GM12801 (cell line): ENCODE results near the gene CIAO2B.

Experiments used
- TF ChIP-seq, protein P1 (sequence below): IDR thresholded peaks from one replicate; pipeline ENCODE4 v1.5.1; 2011; ENCODE audit warnings: control low read depth; ENCODE audit not compliant: insufficient read length; ENCODE audit errors: extremely low read depth

The CIAO2B gene

DNA sequence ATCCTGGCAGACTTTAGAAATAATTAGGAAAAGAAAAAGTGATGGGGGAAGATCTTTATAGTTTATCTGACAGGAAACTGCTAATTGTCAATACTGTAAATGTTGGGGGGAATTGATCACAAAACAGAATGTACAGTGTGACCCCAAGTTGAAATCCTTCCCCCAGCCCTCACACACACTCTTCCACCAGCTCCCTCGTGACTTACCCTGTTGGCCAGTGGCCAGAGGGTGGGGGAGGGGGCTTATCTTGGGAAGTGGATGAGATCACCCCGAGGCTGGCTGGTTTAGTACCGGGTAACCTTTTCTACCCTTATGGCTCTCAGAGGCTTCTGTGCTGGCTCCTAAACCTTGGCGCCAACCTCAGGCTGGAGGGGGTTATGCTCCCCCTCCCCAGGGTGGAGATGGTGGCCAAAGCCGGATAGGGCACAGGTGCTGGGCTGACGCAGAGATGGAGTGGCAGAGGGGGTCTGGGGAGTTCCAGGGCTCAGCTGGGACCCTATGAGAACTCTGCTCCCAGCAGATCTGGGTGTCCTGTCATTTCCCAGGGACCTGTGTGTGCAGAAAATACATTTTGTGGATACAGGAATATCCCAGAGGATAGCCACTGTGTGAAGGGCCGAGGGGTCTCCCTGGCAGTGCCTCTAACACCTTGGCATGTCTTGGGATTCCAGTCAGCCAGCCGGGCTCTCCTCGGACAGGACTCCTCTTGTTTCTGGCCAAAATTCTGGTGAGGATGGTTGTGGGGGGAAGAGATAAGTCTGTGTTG is 34.1 kb downstream of the CIAO2B start:
- TF ChIP-seq, protein P1, sequence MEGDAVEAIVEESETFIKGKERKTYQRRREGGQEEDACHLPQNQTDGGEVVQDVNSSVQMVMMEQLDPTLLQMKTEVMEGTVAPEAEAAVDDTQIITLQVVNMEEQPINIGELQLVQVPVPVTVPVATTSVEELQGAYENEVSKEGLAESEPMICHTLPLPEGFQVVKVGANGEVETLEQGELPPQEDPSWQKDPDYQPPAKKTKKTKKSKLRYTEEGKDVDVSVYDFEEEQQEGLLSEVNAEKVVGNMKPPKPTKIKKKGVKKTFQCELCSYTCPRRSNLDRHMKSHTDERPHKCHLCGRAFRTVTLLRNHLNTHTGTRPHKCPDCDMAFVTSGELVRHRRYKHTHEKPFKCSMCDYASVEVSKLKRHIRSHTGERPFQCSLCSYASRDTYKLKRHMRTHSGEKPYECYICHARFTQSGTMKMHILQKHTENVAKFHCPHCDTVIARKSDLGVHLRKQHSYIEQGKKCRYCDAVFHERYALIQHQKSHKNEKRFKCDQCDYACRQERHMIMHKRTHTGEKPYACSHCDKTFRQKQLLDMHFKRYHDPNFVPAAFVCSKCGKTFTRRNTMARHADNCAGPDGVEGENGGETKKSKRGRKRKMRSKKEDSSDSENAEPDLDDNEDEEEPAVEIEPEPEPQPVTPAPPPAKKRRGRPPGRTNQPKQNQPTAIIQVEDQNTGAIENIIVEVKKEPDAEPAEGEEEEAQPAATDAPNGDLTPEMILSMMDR, result no peak

DNA sequence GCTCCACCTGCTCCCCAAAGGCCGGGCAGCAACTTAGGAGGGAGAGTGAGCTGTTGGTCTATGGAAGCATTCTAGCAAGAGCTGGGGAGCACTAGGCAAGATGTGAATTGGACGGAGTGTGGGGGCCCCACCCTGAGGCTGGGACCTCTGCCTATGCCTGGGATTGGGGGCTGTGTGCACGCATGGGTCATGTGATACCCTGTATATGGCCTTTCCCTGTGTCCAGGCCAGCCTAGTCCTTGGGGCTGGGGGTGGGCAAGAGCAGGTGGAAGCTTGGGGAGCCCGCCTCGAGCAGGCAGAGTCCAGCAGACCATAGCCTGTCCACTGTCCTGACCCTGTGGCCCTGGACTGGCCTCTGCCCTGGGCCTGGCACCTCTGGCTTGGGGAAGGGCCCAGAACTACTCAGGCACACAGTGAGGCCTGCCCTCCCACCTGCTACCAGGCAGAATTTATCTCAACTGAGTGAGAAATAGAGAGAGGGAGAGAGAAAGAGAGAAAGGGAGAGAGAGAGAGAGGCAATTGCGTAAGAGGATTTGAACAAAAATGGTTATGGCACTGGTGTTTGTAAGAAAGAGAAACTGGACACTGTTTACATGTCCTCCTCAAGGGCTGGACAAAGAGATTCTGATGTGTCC is 34.8 kb downstream of the CIAO2B start:
- TF ChIP-seq, protein P1, result no peak

DNA sequence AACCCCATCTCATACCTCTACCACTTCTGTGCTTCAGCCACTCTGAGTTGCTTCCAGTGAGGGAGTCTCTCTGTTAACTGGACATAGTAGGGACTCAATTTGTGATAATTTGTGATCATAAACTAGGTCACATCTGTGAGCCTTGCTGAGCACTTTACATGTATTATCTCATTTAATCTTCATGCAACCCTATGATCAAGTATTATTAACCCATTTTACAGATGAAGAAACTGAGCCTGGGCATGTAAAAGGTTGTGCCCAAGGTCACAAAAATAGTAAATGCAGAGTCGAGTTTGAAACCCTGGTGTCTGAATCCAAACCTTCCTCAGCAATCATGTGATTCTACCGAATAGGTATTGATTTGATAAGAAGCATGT is 35.3 kb downstream of the CIAO2B start:
- TF ChIP-seq, protein P1, result no peak

DNA sequence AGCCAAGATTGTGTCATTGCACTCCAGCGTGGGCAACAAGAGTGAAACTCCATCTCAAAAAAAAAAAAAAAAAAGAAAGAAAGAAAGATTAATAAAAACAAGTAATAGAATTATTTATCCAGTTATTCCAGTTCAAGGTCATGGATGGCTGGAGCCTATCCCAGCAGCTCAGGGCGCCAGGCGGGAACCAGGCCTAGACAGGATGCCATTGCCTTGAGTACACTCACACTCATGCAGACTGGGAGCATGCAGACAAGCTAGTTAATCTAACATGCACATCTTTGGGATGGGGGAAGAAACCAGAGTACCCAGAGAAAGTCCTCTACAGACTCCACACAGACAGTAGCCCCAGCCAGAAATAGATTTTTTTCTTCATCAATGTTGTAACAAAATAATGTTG is 36.0 kb downstream of the CIAO2B start:
- TF ChIP-seq, protein P1, result no peak

DNA sequence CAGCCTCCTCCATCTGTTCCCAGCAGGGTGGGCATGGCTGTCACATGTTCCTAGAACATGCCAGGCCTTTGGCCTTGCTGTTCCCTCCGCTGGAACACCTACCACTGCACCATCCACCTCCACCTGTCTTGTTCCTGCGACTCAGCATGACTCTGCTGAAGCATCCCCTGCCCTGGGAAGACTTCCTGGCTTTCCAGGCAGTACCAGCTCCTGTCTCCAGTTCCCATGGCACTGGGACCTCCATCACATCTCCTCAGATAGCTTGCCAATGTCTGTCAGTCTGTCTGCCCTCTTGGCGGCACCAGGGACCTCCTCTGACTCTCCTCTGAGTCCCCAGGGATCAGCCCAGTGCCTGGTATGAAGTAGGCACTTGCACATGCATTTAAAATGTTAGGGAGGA is 38.2 kb downstream of the CIAO2B start:
- TF ChIP-seq, protein P1, result no peak

DNA sequence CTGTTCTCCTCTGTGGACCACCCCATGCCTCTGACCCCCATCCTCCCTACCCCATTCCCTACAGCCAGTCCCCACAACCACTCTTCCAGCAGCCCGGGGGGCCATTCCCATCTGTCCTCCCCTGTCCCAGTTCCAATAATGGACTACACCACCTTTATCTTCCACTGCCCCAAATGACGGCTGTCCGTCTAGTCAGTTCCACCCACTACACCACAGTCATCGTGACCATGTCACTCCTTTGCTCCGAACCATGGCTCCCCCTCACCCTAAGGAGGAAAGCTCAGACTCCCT is 38.6 kb downstream of the CIAO2B start:
- TF ChIP-seq, protein P1, result no peak

DNA sequence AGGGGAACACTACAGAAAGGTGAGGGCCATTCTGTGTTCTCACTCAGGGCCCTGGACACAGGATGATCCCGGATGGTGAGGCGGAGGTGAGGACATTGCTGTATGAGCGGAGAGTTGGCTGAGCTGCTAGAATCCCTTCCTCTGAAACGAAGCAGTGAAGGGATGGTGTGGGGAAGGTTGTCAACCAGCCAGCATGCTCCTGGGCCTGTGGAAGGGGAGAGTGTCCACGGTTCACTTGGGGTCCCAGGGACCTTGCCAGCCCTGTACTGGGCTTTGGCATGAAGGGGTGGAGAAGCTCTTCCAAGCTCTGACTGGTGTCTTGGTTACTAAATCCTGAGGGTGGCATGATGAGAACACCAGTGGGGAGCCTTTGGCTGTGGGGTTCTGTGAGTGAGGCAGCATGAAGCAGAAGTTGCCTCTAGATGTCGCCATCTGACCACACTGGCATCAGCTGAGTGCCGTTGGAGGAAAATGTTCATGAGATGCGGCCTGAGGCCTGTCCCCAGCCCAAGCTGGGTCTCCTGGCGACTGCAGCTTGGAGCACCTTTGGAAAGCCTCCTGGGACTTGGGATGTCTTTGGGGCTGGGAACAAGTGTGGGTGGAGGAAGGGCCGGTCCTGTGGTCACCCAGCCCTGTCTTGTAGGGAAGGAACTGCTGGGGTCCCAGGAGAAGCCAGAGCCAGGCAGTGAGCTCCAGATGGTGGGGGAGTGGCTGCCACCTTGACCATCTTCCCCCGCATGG is 39.1 kb downstream of the CIAO2B start:
- TF ChIP-seq, protein P1, result peak; percentile 71
